ENCODE data around the gene NHERF1. TPM values are rescaled to one million over a fixed set of nuclear protein-coding genes. Genes with fewer than 3 reads are reported as not detected.

NHERF1 gene
- total RNA-seq, 1 donor from 2014 or later, result 33.6 TPM

DNA sequence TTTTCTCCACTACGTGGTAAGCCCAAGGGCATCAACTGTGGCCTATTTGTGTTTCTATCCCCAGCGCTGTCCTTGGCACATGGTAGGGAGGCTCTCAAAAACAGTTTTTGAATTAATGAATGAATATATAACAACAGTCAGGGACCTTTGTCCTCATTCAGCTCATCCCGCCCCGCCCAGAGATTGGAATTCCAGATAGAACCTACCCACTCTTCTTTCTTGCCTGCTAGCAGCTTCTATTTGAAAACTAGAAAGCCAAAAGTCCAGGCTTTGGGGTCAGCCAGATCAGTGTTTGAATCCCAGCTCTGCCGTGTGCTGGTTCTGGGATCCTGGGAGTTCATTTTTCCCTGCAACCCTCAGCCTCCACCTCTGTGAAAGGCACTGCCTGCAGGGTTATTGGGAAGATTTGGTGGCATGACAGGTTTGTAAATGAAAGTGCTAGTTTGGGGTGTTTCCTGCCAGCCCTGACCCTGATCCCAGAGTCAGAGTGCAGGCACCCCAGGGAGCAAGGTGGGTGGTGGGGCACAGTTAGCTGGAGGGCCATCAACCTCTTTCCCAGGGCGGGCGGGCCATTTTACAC is 4.5 kb downstream of the NHERF1 start:
- Histone ChIP-seq H3K4me3 (ENCODE audit: low read depth, low read length) (no peak overlapping the region), H3K36me3 (ENCODE audit: control insufficient read depth, insufficient read depth, low read length) (no peaks in the 10 kb centered on the region), H3K27me3 (ENCODE audit: control insufficient read depth, insufficient read depth, low read length) (no peaks in the 10 kb centered on the region)
- TF ChIP-seq, protein P1, sequence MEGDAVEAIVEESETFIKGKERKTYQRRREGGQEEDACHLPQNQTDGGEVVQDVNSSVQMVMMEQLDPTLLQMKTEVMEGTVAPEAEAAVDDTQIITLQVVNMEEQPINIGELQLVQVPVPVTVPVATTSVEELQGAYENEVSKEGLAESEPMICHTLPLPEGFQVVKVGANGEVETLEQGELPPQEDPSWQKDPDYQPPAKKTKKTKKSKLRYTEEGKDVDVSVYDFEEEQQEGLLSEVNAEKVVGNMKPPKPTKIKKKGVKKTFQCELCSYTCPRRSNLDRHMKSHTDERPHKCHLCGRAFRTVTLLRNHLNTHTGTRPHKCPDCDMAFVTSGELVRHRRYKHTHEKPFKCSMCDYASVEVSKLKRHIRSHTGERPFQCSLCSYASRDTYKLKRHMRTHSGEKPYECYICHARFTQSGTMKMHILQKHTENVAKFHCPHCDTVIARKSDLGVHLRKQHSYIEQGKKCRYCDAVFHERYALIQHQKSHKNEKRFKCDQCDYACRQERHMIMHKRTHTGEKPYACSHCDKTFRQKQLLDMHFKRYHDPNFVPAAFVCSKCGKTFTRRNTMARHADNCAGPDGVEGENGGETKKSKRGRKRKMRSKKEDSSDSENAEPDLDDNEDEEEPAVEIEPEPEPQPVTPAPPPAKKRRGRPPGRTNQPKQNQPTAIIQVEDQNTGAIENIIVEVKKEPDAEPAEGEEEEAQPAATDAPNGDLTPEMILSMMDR (IDR thresholded peaks at IDR 0.05; ENCODE audit: insufficient read depth, low read length, poor library complexity, severe bottlenecking), result no peak
- DNase-seq (ENCODE audit: low read depth), result no peak

DNA sequence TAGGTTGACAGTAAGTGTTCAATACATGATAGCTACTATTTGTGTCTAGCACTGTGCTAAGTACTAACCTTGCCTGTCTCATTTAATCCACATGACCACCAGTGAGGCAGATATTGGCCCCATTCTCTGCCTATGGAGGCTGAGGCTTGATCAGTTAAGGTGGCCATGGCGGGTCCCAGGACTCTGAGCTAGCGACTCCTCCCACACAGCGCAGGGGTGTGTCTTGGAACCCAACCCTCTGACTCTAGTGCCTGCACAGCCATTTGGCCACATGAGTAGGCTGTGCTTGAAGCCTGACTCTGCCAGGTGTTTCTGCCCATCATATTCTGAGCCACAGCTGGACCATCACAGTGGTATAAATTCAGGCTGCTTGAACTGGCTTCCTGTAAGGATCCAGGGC is 6.4 kb downstream of the NHERF1 start:
- Histone ChIP-seq H3K4me3 (ENCODE audit: low read depth, low read length) (no peak overlapping the region), H3K27me3 (ENCODE audit: control insufficient read depth, insufficient read depth, low read length) (no peaks in the 10 kb centered on the region), H3K36me3 (ENCODE audit: control insufficient read depth, insufficient read depth, low read length) (no peaks in the 10 kb centered on the region)
- DNase-seq (ENCODE audit: low read depth), result no peak
- TF ChIP-seq, protein P1 (IDR thresholded peaks at IDR 0.05; ENCODE audit: insufficient read depth, low read length, poor library complexity, severe bottlenecking), result no peak

DNA sequence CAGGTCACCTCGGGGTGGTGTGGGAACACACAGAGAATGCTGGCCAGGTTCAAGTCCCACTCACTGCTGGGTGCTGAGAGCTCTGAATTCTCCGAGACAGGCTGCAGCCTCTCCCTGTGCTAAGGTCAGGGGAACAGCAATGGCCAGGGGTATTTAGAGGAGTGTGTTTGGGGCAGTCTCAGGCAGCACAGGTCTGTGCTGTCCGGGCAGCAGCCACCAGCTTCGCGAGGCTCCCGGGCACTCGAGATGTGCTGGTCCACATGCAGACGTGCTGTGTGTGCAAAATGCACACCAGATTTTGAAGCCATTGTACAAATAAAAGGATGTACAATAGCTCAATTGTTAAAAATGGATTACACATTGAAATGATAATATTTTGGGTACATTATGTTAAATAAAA is 7.1 kb downstream of the NHERF1 start:
- Histone ChIP-seq H3K4me3 (ENCODE audit: low read depth, low read length) (no peak overlapping the region), H3K36me3 (ENCODE audit: control insufficient read depth, insufficient read depth, low read length) (no peaks in the 10 kb centered on the region), H3K27me3 (ENCODE audit: control insufficient read depth, insufficient read depth, low read length) (no peaks in the 10 kb centered on the region)
- no peak for DNase-seq (ENCODE audit: low read depth)
- TF ChIP-seq, protein P1 (IDR thresholded peaks at IDR 0.05; ENCODE audit: insufficient read depth, low read length, poor library complexity, severe bottlenecking), result no peak

DNA sequence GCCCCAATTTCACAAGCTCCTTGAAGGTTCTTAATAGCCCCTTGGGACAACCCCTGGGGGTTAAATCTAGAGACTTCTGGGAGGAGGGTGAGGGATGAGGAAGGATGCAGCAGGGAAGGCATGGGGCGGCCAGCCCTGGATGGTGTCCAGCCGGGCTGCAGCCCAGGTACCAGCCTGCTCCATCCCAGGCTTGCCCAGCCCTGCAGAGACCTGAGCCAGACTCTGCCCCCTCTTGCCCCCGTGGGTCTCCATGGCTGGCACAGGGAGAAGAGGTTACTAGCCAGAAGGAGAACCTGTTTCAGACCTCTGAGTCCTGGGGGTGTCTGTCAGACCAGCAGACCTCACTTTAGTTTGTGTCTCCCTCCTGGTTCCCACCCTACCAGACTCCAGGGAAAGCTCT is 8.5 kb downstream of the NHERF1 start:
- Histone ChIP-seq H3K27me3 (ENCODE audit: control insufficient read depth, insufficient read depth, low read length) (no peaks in the 10 kb centered on the region), H3K36me3 (ENCODE audit: control insufficient read depth, insufficient read depth, low read length) (no peaks in the 10 kb centered on the region), H3K4me3 (ENCODE audit: low read depth, low read length) (no peak overlapping the region)
- DNase-seq (ENCODE audit: low read depth), result no peak
- TF ChIP-seq, protein P1 (IDR thresholded peaks at IDR 0.05; ENCODE audit: insufficient read depth, low read length, poor library complexity, severe bottlenecking), result no peak

DNA sequence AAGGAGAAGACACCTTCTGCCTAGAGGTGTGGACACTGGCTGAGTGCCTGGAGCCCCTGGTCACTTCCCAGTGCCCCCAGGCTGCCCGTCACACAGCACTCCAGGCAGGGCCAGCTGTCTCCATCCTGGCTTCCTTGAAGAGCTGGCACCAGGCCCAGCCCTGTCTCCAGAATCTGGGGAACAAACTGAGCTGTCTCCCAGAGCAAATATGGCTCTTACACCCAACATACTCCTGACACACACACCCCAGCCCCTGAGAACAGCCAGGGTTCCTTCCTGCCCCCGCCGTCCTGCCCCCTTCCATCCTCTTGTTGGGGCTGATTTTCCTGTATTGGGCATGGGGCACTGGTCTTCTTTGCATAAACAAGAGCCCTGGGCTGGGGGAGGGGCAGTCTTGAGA is 9.1 kb downstream of the NHERF1 start:
- no peaks in the 10 kb centered on the region for H3K27me3 ChIP-seq (ENCODE audit: control insufficient read depth, insufficient read depth, low read length)
- DNase-seq (ENCODE audit: low read depth), result no peak
- no peak overlapping the region for H3K4me3 ChIP-seq (ENCODE audit: low read depth, low read length)
- no peaks in the 10 kb centered on the region for H3K36me3 ChIP-seq (ENCODE audit: control insufficient read depth, insufficient read depth, low read length)
- TF ChIP-seq, protein P1 (IDR thresholded peaks at IDR 0.05; ENCODE audit: insufficient read depth, low read length, poor library complexity, severe bottlenecking), result no peak
